Activated CD8-positive, alpha-beta memory T cell treated with anti-CD3 and anti-CD28 coated beads, Interleukin-2, amount 10 ng/mL, durations not matched to agents 7 days and 5 days (primary cell): ENCODE data around the gene LPIN2. TPM values are rescaled to one million over a fixed set of nuclear protein-coding genes. Genes with fewer than 3 reads are reported as not detected.
"Not testable (repeated sequence)": the region's sequence is repeated elsewhere in the genome, so short reads cannot be mapped to it uniquely, and the experiment has no call there.

Source experiments
- ATAC-seq: fragments of 150-1000 bp; cut with Tn5 transposase; one replicate; pipeline ENCODE4 v1.10.0; 2021; ENCODE audit warnings: moderate library complexity
- CTCF ChIA-PET: fragments of 350-600 bp; sonication (Branson Sonifier 250); formaldehyde crosslinking; loops from one replicate; lab custom pipeline; 2021; ENCODE audit warnings: antibody characterized with exemption; lab: Charles Lee
- DNase-seq: peaks from one replicate; pipeline ENCODE4 v3.0.0-alpha.2; 2020
- H3K27ac Mint-ChIP-seq: one replicate; pipeline ENCODE4 v1.8.0; 2021; ENCODE audit warnings: mild to moderate bottlenecking, mixed read lengths
- H3K27me3 Mint-ChIP-seq: one replicate; pipeline ENCODE4 v1.8.0; 2021; ENCODE audit warnings: mixed read lengths
- H3K36me3 Mint-ChIP-seq: one replicate; pipeline ENCODE4 v1.8.0; 2021; ENCODE audit warnings: mild to moderate bottlenecking, mixed read lengths
- H3K4me1 Mint-ChIP-seq: one replicate; pipeline ENCODE4 v1.8.0; 2021; ENCODE audit warnings: mixed read lengths
- H3K4me3 Mint-ChIP-seq: one replicate; pipeline ENCODE4 v1.8.0; 2021; ENCODE audit warnings: mild to moderate bottlenecking, moderate library complexity, mixed read lengths
- H3K9me3 Mint-ChIP-seq: one replicate; pipeline ENCODE4 v1.8.0; 2022; ENCODE audit warnings: low read depth, mixed read lengths
- total RNA-seq, 2 experiments: library from RNA; stranded (reverse); gene quantifications; one replicate each; pipeline ENCODE4 v1.2.3, GENCODE V29; 2021

The LPIN2 gene
- total RNA-seq, 2 experiments from 2014 or later: 77.6 to 78.4 TPM

GRCh38 chr18:3014503-3015203 lies 1.7 kb upstream of the LPIN2 start:
- peaks cover 2% of the 10 kb centered on the region for H3K27me3 Mint-ChIP-seq
- H3K4me3 Mint-ChIP-seq: no peak overlapping the region
- H3K9me3 Mint-ChIP-seq: no peaks in the 10 kb centered on the region
- peaks cover 52% of the 10 kb centered on the region for H3K4me1 Mint-ChIP-seq
- H3K36me3 Mint-ChIP-seq: peaks cover 24% of the 10 kb centered on the region
- CTCF ChIA-PET: interaction anchor here (0.9 to 3.3 kb wide), 6 partner anchors 9 to 137 kb away, joined by 3 to 9 read pairs (median 4); no protein-coding TSS in a partner anchor
- H3K27ac Mint-ChIP-seq: no peak overlapping the region
- DNase-seq: no peak
- ATAC-seq: no peak

- CTCF ChIA-PET: interaction anchor here (1.0 kb wide), 2 partner anchors 43 to 51 kb away, joined by 3 to 4 read pairs; no protein-coding TSS in a partner anchor
- no peaks in the 10 kb centered on the region for H3K27me3 Mint-ChIP-seq
- peak overlapping the region; percentile 88 for H3K4me3 Mint-ChIP-seq
- H3K36me3 Mint-ChIP-seq: peaks cover 35% of the 10 kb centered on the region
- peak overlapping the region; percentile 90 for H3K27ac Mint-ChIP-seq
- H3K9me3 Mint-ChIP-seq: no peaks in the 10 kb centered on the region
- peaks cover 61% of the 10 kb centered on the region for H3K4me1 Mint-ChIP-seq
- ATAC-seq: no peak
- peak; percentile 65 for DNase-seq
These were observed 564 bp downstream of the LPIN2 start for GRCh38 chr18:3012136-3013023.

DNA sequence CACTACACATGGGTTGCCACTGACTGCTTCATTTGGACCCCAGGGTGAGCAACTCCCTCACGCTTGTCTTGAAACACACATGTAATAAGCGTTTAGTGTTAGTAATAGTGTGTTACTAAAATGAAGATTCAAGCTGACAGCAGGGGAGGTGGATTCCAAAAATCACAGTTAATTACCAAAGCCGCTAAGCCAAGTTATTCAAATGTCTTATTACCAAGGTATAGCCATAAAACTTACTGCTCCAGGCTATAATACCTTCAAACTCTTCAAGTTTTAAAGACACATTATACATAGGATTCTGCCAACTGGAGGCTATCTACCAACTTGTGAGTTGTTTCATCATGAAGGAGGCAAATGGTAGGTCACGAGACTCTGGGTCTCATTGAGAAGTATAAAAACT lies 2.9 kb downstream of the LPIN2 start:
- Mint-ChIP-seq H3K36me3 (peaks cover 43% of the 10 kb centered on the region), H3K27ac (peak overlapping the region; percentile 53), H3K4me1 (peaks cover 45% of the 10 kb centered on the region), H3K27me3 (no peaks in the 10 kb centered on the region), H3K9me3 (no peaks in the 10 kb centered on the region), H3K4me3 (peak overlapping the region; percentile 35)
- no peak for DNase-seq
- CTCF ChIA-PET: interaction anchor here (1.1 to 2.3 kb wide), 5 partner anchors 12 to 118 kb away, joined by 3 to 17 read pairs (median 7); no protein-coding TSS in a partner anchor
- ATAC-seq: no peak

- peaks cover 56% of the 10 kb centered on the region for H3K36me3 Mint-ChIP-seq
- no peak overlapping the region for H3K27ac Mint-ChIP-seq
- no peak for ATAC-seq
- H3K27me3 Mint-ChIP-seq: no peaks in the 10 kb centered on the region
- no peak overlapping the region for H3K4me3 Mint-ChIP-seq
- H3K9me3 Mint-ChIP-seq: no peaks in the 10 kb centered on the region
- peaks cover 52% of the 10 kb centered on the region for H3K4me1 Mint-ChIP-seq
- CTCF ChIA-PET: interaction anchor here (2.3 to 2.9 kb wide), 2 partner anchors 14 to 54 kb away, joined by 12 to 17 read pairs; no protein-coding TSS in a partner anchor
- no peak for DNase-seq
These were observed 4.4 kb downstream of the LPIN2 start for GRCh38 chr18:3008541-3008940.

- no peak overlapping the region for H3K4me3 Mint-ChIP-seq
- H3K27ac Mint-ChIP-seq: no peak overlapping the region
- peaks cover 50% of the 10 kb centered on the region for H3K4me1 Mint-ChIP-seq
- CTCF ChIA-PET: interaction anchor here (1.0 to 2.9 kb wide), 4 partner anchors 13 to 239 kb away, joined by 4 to 17 read pairs (median 8); no protein-coding TSS in a partner anchor
- no peaks in the 10 kb centered on the region for H3K9me3 Mint-ChIP-seq
- DNase-seq (no peak), ATAC-seq (no peak)
- H3K36me3 Mint-ChIP-seq: peaks cover 63% of the 10 kb centered on the region
- H3K27me3 Mint-ChIP-seq: no peaks in the 10 kb centered on the region
These were observed 5.5 kb downstream of the LPIN2 start for GRCh38 chr18:3007491-3007890.

DNA sequence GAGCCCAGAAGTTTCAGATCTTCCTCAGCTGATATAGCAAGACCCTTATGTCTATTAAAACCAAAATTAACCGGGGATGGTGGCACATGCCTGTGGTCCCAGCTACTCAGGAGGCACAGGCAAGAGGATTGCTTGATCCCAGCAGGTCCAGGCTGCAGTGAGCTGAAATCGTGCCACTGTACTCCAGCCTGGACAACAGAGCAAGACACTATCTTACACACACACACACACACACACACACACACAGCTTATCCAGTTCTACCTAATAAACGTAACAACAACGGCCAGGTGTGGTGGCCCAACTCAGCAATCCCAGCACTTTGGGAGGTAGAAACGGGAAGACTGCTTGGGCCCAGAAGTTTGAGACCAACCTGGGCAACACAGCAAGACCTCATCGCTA lies 7.5 kb downstream of the LPIN2 start:
- Mint-ChIP-seq H3K4me3 (no peak overlapping the region), H3K36me3 (peaks cover 61% of the 10 kb centered on the region), H3K27me3 (no peaks in the 10 kb centered on the region), H3K4me1 (peaks cover 39% of the 10 kb centered on the region), H3K27ac (no peak overlapping the region), H3K9me3 (no peaks in the 10 kb centered on the region)
- DNase-seq (no peak), ATAC-seq (no peak)
- CTCF ChIA-PET: interaction anchor here (0.8 to 2.1 kb wide), 5 partner anchors 11 to 590 kb away, joined by 3 to 6 read pairs (median 3); no protein-coding TSS in a partner anchor

GRCh38 chr18:3003766-3004165 lies 9.2 kb downstream of the LPIN2 start:
- CTCF ChIA-PET: interaction anchor here (0.8 to 12.7 kb wide), 4 partner anchors 9 to 59 kb away, joined by 3 to 258 read pairs (median 7); no protein-coding TSS in a partner anchor
- H3K4me1 Mint-ChIP-seq: peaks cover 39% of the 10 kb centered on the region
- not testable (repeated sequence) for H3K27me3 Mint-ChIP-seq, H3K4me3 Mint-ChIP-seq, DNase-seq, ATAC-seq, H3K9me3 Mint-ChIP-seq, H3K27ac Mint-ChIP-seq
- H3K36me3 Mint-ChIP-seq: peaks cover 55% of the 10 kb centered on the region

- peaks cover 46% of the 10 kb centered on the region for H3K4me1 Mint-ChIP-seq
- H3K9me3 Mint-ChIP-seq: no peaks in the 10 kb centered on the region
- H3K36me3 Mint-ChIP-seq: peaks cover 53% of the 10 kb centered on the region
- DNase-seq (no peak), ATAC-seq (no peak)
- H3K27me3 Mint-ChIP-seq: no peaks in the 10 kb centered on the region
- no peak overlapping the region for H3K4me3 Mint-ChIP-seq
- CTCF ChIA-PET: interaction anchor here (0.7 to 12.7 kb wide), 7 partner anchors 8 to 227 kb away, joined by 3 to 258 read pairs (median 4); no protein-coding TSS in a partner anchor
- H3K27ac Mint-ChIP-seq: no peak overlapping the region
These were observed 10.2 kb downstream of the LPIN2 start for GRCh38 chr18:3002732-3003131.

- H3K4me1 Mint-ChIP-seq: peaks cover 60% of the 10 kb centered on the region
- H3K27ac Mint-ChIP-seq: peak overlapping the region; percentile 84
- H3K27me3 Mint-ChIP-seq: no peaks in the 10 kb centered on the region
- peak overlapping the region; percentile 44 for H3K4me3 Mint-ChIP-seq
- H3K36me3 Mint-ChIP-seq: peaks cover 29% of the 10 kb centered on the region
- DNase-seq: no peak
- no peaks in the 10 kb centered on the region for H3K9me3 Mint-ChIP-seq
- CTCF ChIA-PET: interaction anchor here (0.7 to 12.7 kb wide), 12 partner anchors 12 to 248 kb away, joined by 3 to 258 read pairs (median 4); partner anchors contain the start of gene MYL12A
- peak; percentile 9 for ATAC-seq
These were observed 14.3 kb downstream of the LPIN2 start for GRCh38 chr18:2998644-2999043.

GRCh38 chr18:2997846-2998564 lies 14.9 kb downstream of the LPIN2 start:
- DNase-seq (no peak), ATAC-seq (no peak)
- H3K36me3 Mint-ChIP-seq: peaks cover 25% of the 10 kb centered on the region
- H3K4me3 Mint-ChIP-seq: peak overlapping the region; percentile 44
- H3K27ac Mint-ChIP-seq: peak overlapping the region; percentile 84
- CTCF ChIA-PET: interaction anchor here (0.6 to 12.7 kb wide), 11 partner anchors 12 to 249 kb away, joined by 3 to 258 read pairs (median 3); partner anchors contain the start of gene MYL12A
- H3K9me3 Mint-ChIP-seq: no peaks in the 10 kb centered on the region
- H3K27me3 Mint-ChIP-seq: no peaks in the 10 kb centered on the region
- peaks cover 66% of the 10 kb centered on the region for H3K4me1 Mint-ChIP-seq

GRCh38 chr18:2997429-2997828 lies 15.5 kb downstream of the LPIN2 start:
- no peak overlapping the region for H3K4me3 Mint-ChIP-seq
- CTCF ChIA-PET: interaction anchor here (0.6 to 12.7 kb wide), 8 partner anchors 12 to 249 kb away, joined by 3 to 258 read pairs (median 5); partner anchors contain the start of gene MYL12A
- peak overlapping the region; percentile 84 for H3K27ac Mint-ChIP-seq
- peaks cover 69% of the 10 kb centered on the region for H3K4me1 Mint-ChIP-seq
- no peaks in the 10 kb centered on the region for H3K27me3 Mint-ChIP-seq
- H3K36me3 Mint-ChIP-seq: peaks cover 21% of the 10 kb centered on the region
- ATAC-seq (no peak), DNase-seq (no peak)
- H3K9me3 Mint-ChIP-seq: no peaks in the 10 kb centered on the region
